Naive thymus-derived CD4-positive, alpha-beta T cell (primary cell): ENCODE measurements around the gene OR8G5. TPM values are rescaled to one million over a fixed set of nuclear protein-coding genes. Genes with fewer than 3 reads are reported as not detected.
"Not testable (repeated sequence)": the region's sequence is repeated elsewhere in the genome, so short reads cannot be mapped to it uniquely, and the experiment has no call there.

Experiments used
- ATAC-seq: fragments of 150-1000 bp; cut with Tn5 transposase; 2 replicates; pipeline ENCODE4 v1.10.0; 2021; ENCODE audit warnings: mild to moderate bottlenecking, moderate library complexity
- CTCF ChIA-PET: fragments of 350-600 bp; sonication (Branson Sonifier 250); formaldehyde crosslinking; loops from one replicate; lab custom pipeline; 2021; ENCODE audit warnings: antibody characterized with exemption; lab: Charles Lee
- POLR2A ChIA-PET: fragments of 350-600 bp; sonication (Branson Sonifier 250); formaldehyde crosslinking; loops from one replicate; lab custom pipeline; 2021; ENCODE audit warnings: antibody characterized with exemption, inconsistent platforms; lab: Charles Lee
- DNase-seq, 9 donors: peaks; one replicate each; pipeline versions ENCODE4 v3.0.0 to v3.0.0-alpha.2; 2020 to 2022; ENCODE audit warnings: mixed read lengths in 1 of 9
- H3K27ac ChIP-seq: one replicate; pipeline ENCODE4 v1.7.0; 2013; ENCODE audit warnings: mild to moderate bottlenecking, low read depth, low read length, moderate library complexity
- H3K27me3 ChIP-seq, 2 donors: one replicate each; pipeline ENCODE4 v1.7.0; 2013; ENCODE audit warnings: low read length in 2 of 2, mild to moderate bottlenecking in 2 of 2, moderate library complexity in 2 of 2; ENCODE audit not compliant: control insufficient read depth in 2 of 2, insufficient read depth in 2 of 2
- H3K36me3 ChIP-seq, 3 experiments: 1 replicate in 2 of 3; 2 replicates in 1 of 3; pipeline ENCODE4 v1.7.0; 2013; ENCODE audit warnings: low read length in 3 of 3, mild to moderate bottlenecking in 3 of 3, moderate library complexity in 1 of 3; ENCODE audit not compliant: insufficient read depth in 3 of 3, control insufficient read depth in 2 of 3
- H3K4me1 ChIP-seq, 2 donors: one replicate each; pipeline ENCODE4 v1.7.0; 2013; ENCODE audit warnings: low read length in 2 of 2, mild to moderate bottlenecking in 2 of 2, moderate library complexity in 1 of 2; ENCODE audit not compliant: control insufficient read depth in 2 of 2, insufficient read depth in 2 of 2
- H3K4me3 ChIP-seq: 2 replicates; pipeline ENCODE4 v1.7.0; 2013; ENCODE audit warnings: mild to moderate bottlenecking, low read length
- H3K9me3 ChIP-seq, 3 experiments: 1 replicate in 2 of 3; 2 replicates in 1 of 3; pipeline ENCODE4 v1.7.0; 2013; ENCODE audit warnings: low read length in 3 of 3; ENCODE audit not compliant: control insufficient read depth in 2 of 3
- H3K27ac Mint-ChIP-seq, 9 donors: one replicate each; pipeline ENCODE4 v1.8.0; 2020 to 2022; ENCODE audit warnings: mixed read lengths in 9 of 9, mild to moderate bottlenecking in 8 of 9, moderate library complexity in 5 of 9, inconsistent platforms in 2 of 9
- H3K27me3 Mint-ChIP-seq, 5 donors: one replicate each; pipeline ENCODE4 v1.8.0; 2021 to 2022; ENCODE audit warnings: mixed read lengths in 5 of 5, mild to moderate bottlenecking in 1 of 5
- H3K36me3 Mint-ChIP-seq, 5 donors: one replicate each; pipeline ENCODE4 v1.8.0; 2020 to 2022; ENCODE audit warnings: mixed read lengths in 5 of 5, mild to moderate bottlenecking in 3 of 5, inconsistent platforms in 1 of 5
- H3K4me1 Mint-ChIP-seq, 7 donors: one replicate each; pipeline ENCODE4 v1.8.0; 2020 to 2022; ENCODE audit warnings: mixed read lengths in 7 of 7, mild to moderate bottlenecking in 3 of 7, inconsistent platforms in 1 of 7
- H3K4me3 Mint-ChIP-seq, 10 donors: one replicate each; pipeline ENCODE4 v1.8.0; 2020 to 2022; ENCODE audit warnings: mild to moderate bottlenecking in 10 of 10, mixed read lengths in 10 of 10, moderate library complexity in 6 of 10, inconsistent platforms in 2 of 10
- H3K9me3 Mint-ChIP-seq, 11 donors: one replicate each; pipeline ENCODE4 v1.8.0; 2020 to 2022; ENCODE audit warnings: mixed read lengths in 11 of 11, mild to moderate bottlenecking in 4 of 11, inconsistent platforms in 1 of 11, moderate library complexity in 1 of 11
- intact Hi-C, 2 donors: fragments of 100-400 bp; cut with micrococcal nuclease; formaldehyde crosslinking; loops; one replicate each; pipeline ENCODE4 v1.15.1; 2023
- polyA plus RNA-seq, 2 donors: library from polyadenylated mRNA; unstranded; fragments of 300-500 nt; fragmentation: Illumina TruSeq; gene quantifications; one replicate each; pipeline ENCODE4 v1.2.3, GENCODE V29; 2021
- total RNA-seq, 6 experiments: library from RNA in 5 of 6; stranded (reverse) in 5 of 6; gene quantifications; 1 replicate in 5 of 6; 2 replicates in 1 of 6; pipeline ENCODE4 v1.2.3 and lab custom pipeline; 2021 to 2026

The OR8G5 gene
- total and polyA plus RNA-seq, 7 experiments from 2014 or later = not detected

DNA sequence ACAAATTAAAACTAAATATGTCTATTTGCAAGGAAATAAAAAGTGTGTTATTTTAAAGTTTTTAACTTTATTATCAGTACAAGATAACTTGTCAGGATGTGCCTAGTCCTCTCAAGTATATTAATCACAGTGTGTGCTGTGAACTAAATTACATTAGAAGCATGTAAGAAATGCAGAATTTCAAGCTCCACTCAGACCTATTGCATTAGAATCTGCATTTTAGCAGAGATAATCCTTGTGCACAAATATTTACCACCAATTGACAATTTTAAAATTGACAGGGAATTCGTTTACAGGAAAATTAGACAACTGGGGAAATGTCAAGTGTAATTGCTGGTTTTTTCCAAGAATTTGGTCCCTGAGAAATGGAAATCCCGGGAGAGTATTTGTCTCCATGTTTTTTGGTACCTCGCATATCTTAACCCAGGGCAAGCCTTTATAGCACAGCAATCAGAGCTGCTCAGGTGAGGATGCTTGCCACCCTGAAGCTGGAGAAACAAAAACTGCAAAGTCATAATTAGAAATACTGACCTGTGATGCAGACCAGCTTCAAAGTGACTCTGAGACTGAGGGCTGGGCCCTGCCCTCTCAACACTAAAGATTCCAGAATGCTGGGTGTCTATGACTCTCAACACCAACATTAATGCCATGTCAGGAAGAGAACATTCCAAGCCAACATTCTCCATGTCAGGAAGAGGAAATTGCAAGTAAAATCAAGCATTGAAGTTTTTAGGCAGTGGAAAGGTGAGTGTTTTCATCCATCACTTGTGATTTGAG is 15.4 kb upstream of the OR8G5 start, which contains the start of gene OR8G1:
Gene OR8G1 (plus strand): TSS at position 475 of the 777 bp plus-strand sequence. CDS start 8,581 bp downstream, outside the sequence.
- no peak within 1 kb of the TSS for H3K4me3 ChIP-seq
- no peak for ATAC-seq
- peaks cover 0 to 13% (median 0%) of the 10 kb centered on the region in 11 donors for H3K9me3 Mint-ChIP-seq
- no peaks in the 10 kb centered on the region for H3K27me3 ChIP-seq
- no peak for DNase-seq
- H3K36me3 ChIP-seq = no peaks in the 10 kb centered on the region
- ChIA-PET POLR2A (no interaction called here), CTCF (interaction anchor here (1.1 kb wide), 1 partner anchor 43 kb away, joined by 3 read pairs; no protein-coding TSS in a partner anchor)
- H3K27ac ChIP-seq = no peak within 1 kb of the TSS
- intact Hi-C loops = no loop called here
- no peak within 1 kb of the TSS for H3K4me3 Mint-ChIP-seq
- no peaks in the 10 kb centered on the region for H3K36me3 Mint-ChIP-seq
- H3K27ac Mint-ChIP-seq = no peak within 1 kb of the TSS
- H3K4me1 ChIP-seq = no peaks in the 10 kb centered on the region
- H3K9me3 ChIP-seq = no peaks in the 10 kb centered on the region
- peaks cover 0 to 21% (median 9%) of the 10 kb centered on the region in 5 donors for H3K27me3 Mint-ChIP-seq
- no peaks in the 10 kb centered on the region for H3K4me1 Mint-ChIP-seq

DNA sequence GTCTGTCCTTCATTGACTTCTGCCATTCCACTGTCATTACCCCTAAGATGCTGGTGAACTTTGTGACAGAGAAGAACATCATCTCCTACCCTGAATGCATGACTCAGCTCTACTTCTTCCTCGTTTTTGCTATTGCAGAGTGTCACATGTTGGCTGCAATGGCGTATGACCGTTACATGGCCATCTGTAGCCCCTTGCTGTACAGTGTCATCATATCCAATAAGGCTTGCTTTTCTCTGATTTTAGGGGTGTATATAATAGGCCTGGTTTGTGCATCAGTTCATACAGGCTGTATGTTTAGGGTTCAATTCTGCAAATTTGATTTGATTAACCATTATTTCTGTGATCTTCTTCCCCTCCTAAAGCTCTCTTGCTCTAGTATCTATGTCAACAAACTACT is 6.3 kb upstream of the OR8G5 start:
- H3K4me3 ChIP-seq, H3K9me3 ChIP-seq, intact Hi-C loops, H3K9me3 Mint-ChIP-seq, H3K4me1 Mint-ChIP-seq, H3K27ac Mint-ChIP-seq, H3K36me3 ChIP-seq, H3K27me3 ChIP-seq, POLR2A ChIA-PET, CTCF ChIA-PET, H3K4me1 ChIP-seq, DNase-seq, H3K4me3 Mint-ChIP-seq, ATAC-seq, H3K27ac ChIP-seq, H3K36me3 Mint-ChIP-seq: not testable (repeated sequence)
- H3K27me3 Mint-ChIP-seq = peaks cover 0 to 12% (median 8%) of the 10 kb centered on the region in 5 donors

DNA sequence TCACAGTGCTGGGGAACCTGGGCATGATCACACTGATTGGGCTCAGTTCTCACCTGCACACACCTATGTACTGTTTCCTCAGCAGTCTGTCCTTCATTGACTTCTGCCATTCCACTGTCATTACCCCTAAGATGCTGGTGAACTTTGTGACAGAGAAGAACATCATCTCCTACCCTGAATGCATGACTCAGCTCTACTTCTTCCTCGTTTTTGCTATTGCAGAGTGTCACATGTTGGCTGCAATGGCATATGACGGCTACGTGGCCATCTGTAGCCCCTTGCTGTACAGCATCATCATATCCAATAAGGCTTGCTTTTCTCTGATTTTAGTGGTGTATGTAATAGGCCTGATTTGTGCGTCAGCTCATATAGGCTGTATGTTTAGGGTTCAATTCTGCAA is 8.9 kb downstream of the OR8G5 start:
- H3K36me3 ChIP-seq, DNase-seq, CTCF ChIA-PET, intact Hi-C loops, H3K4me3 Mint-ChIP-seq, H3K4me1 Mint-ChIP-seq, H3K9me3 Mint-ChIP-seq, H3K27me3 ChIP-seq, H3K9me3 ChIP-seq, POLR2A ChIA-PET, H3K27ac Mint-ChIP-seq, H3K27me3 Mint-ChIP-seq, H3K4me1 ChIP-seq, H3K27ac ChIP-seq, H3K4me3 ChIP-seq, H3K36me3 Mint-ChIP-seq: not testable (repeated sequence)
- peak; percentile 32 for ATAC-seq

DNA sequence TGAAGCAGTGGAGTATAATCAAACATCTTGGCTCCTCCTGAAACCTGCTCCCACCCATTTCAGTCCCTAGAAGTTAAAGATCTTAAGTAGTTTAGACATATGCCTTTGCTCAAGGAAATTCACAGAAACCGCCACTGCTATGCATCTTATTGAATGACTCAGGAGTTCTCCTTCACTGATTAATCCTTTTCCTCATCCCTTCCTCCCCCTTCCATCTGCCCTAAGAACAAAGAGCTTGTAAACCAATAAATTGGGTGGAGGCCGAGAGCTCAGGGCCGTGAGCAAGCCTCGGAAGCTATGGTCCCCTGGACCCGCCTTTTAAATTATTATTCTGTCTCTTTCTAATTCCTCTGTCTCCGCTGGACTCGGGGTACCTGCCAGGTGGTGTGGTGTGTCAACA is 14.7 kb downstream of the OR8G5 start:
- H3K27me3 Mint-ChIP-seq, H3K36me3 ChIP-seq, POLR2A ChIA-PET, DNase-seq, CTCF ChIA-PET, H3K27ac Mint-ChIP-seq, H3K4me1 Mint-ChIP-seq, H3K4me1 ChIP-seq, intact Hi-C loops, H3K27me3 ChIP-seq, H3K36me3 Mint-ChIP-seq, H3K9me3 Mint-ChIP-seq, H3K9me3 ChIP-seq, H3K27ac ChIP-seq, H3K4me3 Mint-ChIP-seq, H3K4me3 ChIP-seq, ATAC-seq: not testable (repeated sequence)

DNA sequence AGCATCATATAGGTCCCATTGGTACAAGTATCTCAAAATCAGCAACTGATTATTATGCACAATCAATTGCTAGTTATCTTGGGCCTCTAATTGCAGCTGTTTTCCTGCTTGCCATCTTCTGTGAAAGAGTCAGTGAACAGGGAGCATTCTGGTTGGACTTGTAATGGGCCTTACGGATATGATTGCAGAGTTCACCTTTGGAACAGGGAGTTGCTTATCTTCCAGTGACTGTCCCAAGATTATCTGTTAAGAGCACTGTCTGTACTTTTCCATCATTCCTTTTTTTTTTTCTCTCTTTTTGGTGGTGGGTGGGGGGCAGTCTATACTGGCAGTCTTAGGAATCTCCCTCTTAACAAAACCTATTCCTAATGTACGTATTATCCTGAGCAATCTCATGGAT is 17.8 kb downstream of the OR8G5 start:
- H3K27ac Mint-ChIP-seq = no peak overlapping the region
- intact Hi-C loops = no loop called here
- no peak overlapping the region for H3K4me3 Mint-ChIP-seq
- H3K36me3 ChIP-seq = no peaks in the 10 kb centered on the region
- H3K4me3 ChIP-seq = no peak overlapping the region
- no peak overlapping the region for H3K27ac ChIP-seq
- H3K27me3 ChIP-seq = no peaks in the 10 kb centered on the region
- H3K9me3 Mint-ChIP-seq = peaks cover 0 to 1% (median 0%) of the 10 kb centered on the region in 11 donors
- no peak for DNase-seq
- POLR2A ChIA-PET = no interaction called here
- no peaks in the 10 kb centered on the region for H3K36me3 Mint-ChIP-seq
- CTCF ChIA-PET = no interaction called here
- ATAC-seq = no peak
- H3K4me1 ChIP-seq = no peaks in the 10 kb centered on the region
- H3K27me3 Mint-ChIP-seq = peaks cover 0 to 22% (median 6%) of the 10 kb centered on the region in 5 donors
- no peaks in the 10 kb centered on the region for H3K9me3 ChIP-seq
- H3K4me1 Mint-ChIP-seq = no peaks in the 10 kb centered on the region

DNA sequence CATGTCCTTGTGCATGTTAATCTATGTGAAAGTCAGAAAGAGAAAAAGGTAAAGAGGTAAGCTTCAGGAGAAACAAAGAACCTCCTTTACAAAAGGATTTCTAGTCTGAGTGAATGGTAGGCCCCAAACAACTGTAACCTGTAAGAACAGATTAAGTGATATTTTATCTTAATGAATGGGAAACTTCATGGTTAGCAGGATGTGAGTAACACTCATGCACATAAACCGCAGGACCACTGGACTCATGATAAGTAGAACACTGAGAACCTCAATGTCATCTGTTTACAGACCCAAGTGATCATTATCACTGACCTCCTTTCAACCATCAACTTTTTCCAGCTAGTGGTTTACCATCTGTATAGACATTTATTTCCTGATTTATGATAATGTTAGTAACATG is 19.9 kb downstream of the OR8G5 start:
- CTCF ChIA-PET = no interaction called here
- peaks cover 0 to 13% (median 5%) of the 10 kb centered on the region in 11 donors for H3K9me3 Mint-ChIP-seq

DNA sequence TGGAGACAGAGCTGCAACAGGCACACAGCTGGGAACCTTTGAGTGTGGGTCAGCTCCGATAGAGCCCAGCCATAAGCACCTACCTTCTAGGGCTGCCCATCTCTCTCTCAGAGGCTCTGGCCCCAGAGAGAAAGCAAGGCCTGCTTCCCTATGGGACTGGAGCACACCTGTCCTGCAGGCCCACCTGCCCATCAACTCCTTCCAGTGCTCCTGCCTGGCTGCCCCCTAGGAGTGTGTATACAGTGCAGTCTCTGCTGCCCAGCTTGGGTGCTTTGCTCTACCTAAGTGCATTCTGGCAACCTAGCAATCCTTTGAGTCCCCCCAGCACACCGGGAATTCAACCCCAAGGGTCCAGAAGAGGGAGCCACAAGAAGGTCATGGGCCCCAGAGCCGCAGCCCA is 21.0 kb downstream of the OR8G5 start:
- peaks cover 0 to 25% (median 11%) of the 10 kb centered on the region in 11 donors for H3K9me3 Mint-ChIP-seq
- ATAC-seq = no peak
- H3K4me1 ChIP-seq = no peaks in the 10 kb centered on the region
- H3K27me3 ChIP-seq = no peaks in the 10 kb centered on the region
- no peaks in the 10 kb centered on the region for H3K36me3 ChIP-seq
- ChIA-PET CTCF (no interaction called here), POLR2A (no interaction called here)
- H3K4me1 Mint-ChIP-seq = no peaks in the 10 kb centered on the region
- no peak for DNase-seq
- peaks cover 0 to 33% (median 5%) of the 10 kb centered on the region in 5 donors for H3K27me3 Mint-ChIP-seq
- H3K27ac ChIP-seq = no peak overlapping the region
- peaks cover 0 to 4% (median 0%) of the 10 kb centered on the region in 5 donors for H3K36me3 Mint-ChIP-seq
- H3K4me3 Mint-ChIP-seq = no peak overlapping the region
- H3K4me3 ChIP-seq = no peak overlapping the region
- intact Hi-C loops = no loop called here
- H3K9me3 ChIP-seq = no peaks in the 10 kb centered on the region
- H3K27ac Mint-ChIP-seq = no peak overlapping the region

More for the DNA sequence above, 19.9 kb downstream of the OR8G5 start:
- Mint-ChIP-seq H3K4me3 (no peak overlapping the region), H3K36me3 (no peaks in the 10 kb centered on the region), H3K4me1 (no peaks in the 10 kb centered on the region), H3K27ac (no peak overlapping the region), H3K27me3 (peaks cover 0 to 29% (median 6%) of the 10 kb centered on the region in 5 donors)
- DNase-seq = no peak
- Histone ChIP-seq H3K27me3 (no peaks in the 10 kb centered on the region), H3K9me3 (no peaks in the 10 kb centered on the region), H3K36me3 (no peaks in the 10 kb centered on the region), H3K27ac (no peak overlapping the region), H3K4me3 (no peak overlapping the region), H3K4me1 (no peaks in the 10 kb centered on the region)
- POLR2A ChIA-PET = no interaction called here
- intact Hi-C loops = no loop called here
- ATAC-seq = peak; percentile 75
